Cardiac muscle cell (in vitro differentiated cells and primary cell): Measurements from ENCODE around the gene LGI2. TPM values are rescaled to one million over a fixed set of nuclear protein-coding genes. Genes with fewer than 3 reads are reported as not detected.

Experiments
- DNase-seq, 2 donors: peaks; one replicate each; pipeline versions ENCODE4 v3.0.0 to v3.0.0-alpha.2; 2010 to 2017; ENCODE audit warnings: low read depth in 1 of 2, low spot score in 1 of 2
- H3K27ac ChIP-seq: fragments of 200-600 bp; sonication (generic); 2 replicates; pipeline ENCODE4 v1.5.1; 2016
- H3K27me3 ChIP-seq: fragments of 200-600 bp; sonication (generic); 2 replicates; pipeline ENCODE4 v1.6.0; 2016; ENCODE audit warnings: control low read depth
- H3K36me3 ChIP-seq: fragments of 200-600 bp; sonication (generic); 2 replicates; pipeline ENCODE4 v1.5.1; 2016; ENCODE audit warnings: control low read depth
- H3K4me1 ChIP-seq: fragments of 200-600 bp; sonication (generic); 2 replicates; pipeline ENCODE4 v1.8.1; 2017; ENCODE audit warnings: low read depth, mild to moderate bottlenecking, mixed run types
- H3K4me3 ChIP-seq: fragments of 200-600 bp; sonication (generic); 2 replicates; pipeline ENCODE4 v1.5.1; 2016; ENCODE audit warnings: mild to moderate bottlenecking
- H3K9me3 ChIP-seq: fragments of 200-600 bp; sonication (generic); 2 replicates; pipeline ENCODE4 v1.5.1; 2017; ENCODE audit warnings: low read depth, mild to moderate bottlenecking, control low read depth
- polyA plus RNA-seq: library from polyadenylated mRNA; unstranded; fragments of >200 nt; fragmentation: Nextera tagmentation; extraction: Ambion mirVana; gene quantifications from 2 replicates; pipeline ENCODE4 v1.2.1, GENCODE V29; 2016
- total RNA-seq: library from RNA; depleted of rRNA; stranded (reverse); fragments of >200 nt; gene quantifications from 2 replicates; pipeline ENCODE4 v1.2.3, GENCODE V29; 2016
- TF ChIP-seq, protein P1 (sequence below): IDR thresholded peaks from 2 replicates; pipeline ENCODE4 v1.5.1; 2012; ENCODE audit warnings: low read depth, mild to moderate bottlenecking, low read length

Gene LGI2
- total and polyA plus RNA-seq, 2 experiments from 2014 or later = 7.2 to 8.7 TPM

- Histone ChIP-seq H3K27ac (no peak overlapping the region), H3K4me3 (no peak overlapping the region), H3K36me3 (no peaks in the 10 kb centered on the region), H3K9me3 (no peaks in the 10 kb centered on the region), H3K27me3 (no peaks in the 10 kb centered on the region), H3K4me1 (no peaks in the 10 kb centered on the region)
- DNase-seq = no peak
- TF ChIP-seq, protein P1, sequence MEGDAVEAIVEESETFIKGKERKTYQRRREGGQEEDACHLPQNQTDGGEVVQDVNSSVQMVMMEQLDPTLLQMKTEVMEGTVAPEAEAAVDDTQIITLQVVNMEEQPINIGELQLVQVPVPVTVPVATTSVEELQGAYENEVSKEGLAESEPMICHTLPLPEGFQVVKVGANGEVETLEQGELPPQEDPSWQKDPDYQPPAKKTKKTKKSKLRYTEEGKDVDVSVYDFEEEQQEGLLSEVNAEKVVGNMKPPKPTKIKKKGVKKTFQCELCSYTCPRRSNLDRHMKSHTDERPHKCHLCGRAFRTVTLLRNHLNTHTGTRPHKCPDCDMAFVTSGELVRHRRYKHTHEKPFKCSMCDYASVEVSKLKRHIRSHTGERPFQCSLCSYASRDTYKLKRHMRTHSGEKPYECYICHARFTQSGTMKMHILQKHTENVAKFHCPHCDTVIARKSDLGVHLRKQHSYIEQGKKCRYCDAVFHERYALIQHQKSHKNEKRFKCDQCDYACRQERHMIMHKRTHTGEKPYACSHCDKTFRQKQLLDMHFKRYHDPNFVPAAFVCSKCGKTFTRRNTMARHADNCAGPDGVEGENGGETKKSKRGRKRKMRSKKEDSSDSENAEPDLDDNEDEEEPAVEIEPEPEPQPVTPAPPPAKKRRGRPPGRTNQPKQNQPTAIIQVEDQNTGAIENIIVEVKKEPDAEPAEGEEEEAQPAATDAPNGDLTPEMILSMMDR = no peak
Observed at GRCh38 chr4:24963277-24963676, 67.5 kb downstream of the LGI2 start.

DNA sequence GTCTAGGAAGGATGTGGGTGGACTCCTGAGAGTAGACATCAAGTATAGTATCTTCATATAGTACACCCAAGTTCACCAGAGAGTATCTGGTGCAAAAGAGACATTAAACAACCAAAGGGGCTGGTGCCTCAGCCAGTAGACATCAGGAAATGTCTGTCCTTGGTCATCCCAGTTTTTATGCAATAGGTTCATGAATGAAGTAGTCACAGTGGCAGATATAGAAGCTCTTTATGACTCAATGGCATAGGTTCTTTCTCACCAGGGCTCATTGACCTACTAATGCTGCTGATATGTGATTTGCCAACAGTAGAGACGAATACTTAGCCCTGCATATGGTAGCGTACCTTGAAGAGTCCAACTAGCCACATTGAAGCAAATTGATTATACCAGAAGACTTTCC, 72.9 kb downstream of the LGI2 start:
- Histone ChIP-seq H3K4me3 (no peak overlapping the region), H3K9me3 (no peaks in the 10 kb centered on the region), H3K36me3 (no peaks in the 10 kb centered on the region), H3K27ac (no peak overlapping the region), H3K27me3 (no peaks in the 10 kb centered on the region), H3K4me1 (no peaks in the 10 kb centered on the region)
- DNase-seq = no peak
- TF ChIP-seq, protein P1 = no peak

- no peak for DNase-seq
- TF ChIP-seq, protein P1 = no peak
- Histone ChIP-seq H3K9me3 (no peaks in the 10 kb centered on the region), H3K36me3 (no peaks in the 10 kb centered on the region), H3K27me3 (no peaks in the 10 kb centered on the region), H3K4me3 (no peak overlapping the region), H3K27ac (no peak overlapping the region), H3K4me1 (no peaks in the 10 kb centered on the region)
Observed at GRCh38 chr4:24956763-24957162, 74.0 kb downstream of the LGI2 start.

DNA sequence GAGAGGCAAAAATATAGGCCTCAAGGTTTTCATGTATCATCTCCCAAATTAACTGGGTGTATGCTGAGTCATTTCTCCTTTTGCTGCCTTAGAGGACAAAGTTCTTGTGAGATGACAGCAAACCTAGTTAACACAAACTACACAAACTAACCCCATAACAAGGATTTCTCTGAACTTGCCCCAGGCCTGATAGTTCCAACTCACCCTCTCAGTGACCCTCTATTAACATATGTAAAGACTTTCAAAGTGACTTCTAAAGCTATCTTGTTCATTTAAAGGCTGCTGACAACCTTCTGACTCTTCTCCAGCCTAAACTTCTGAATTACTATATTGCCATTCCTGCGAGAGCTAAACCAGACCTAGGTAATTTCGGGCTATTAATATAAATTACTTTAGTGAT, 74.7 kb downstream of the LGI2 start:
- H3K36me3 ChIP-seq = no peaks in the 10 kb centered on the region
- TF ChIP-seq, protein P1 = no peak
- DNase-seq = no peak
- no peaks in the 10 kb centered on the region for H3K27me3 ChIP-seq
- no peak overlapping the region for H3K27ac ChIP-seq
- H3K4me1 ChIP-seq = no peaks in the 10 kb centered on the region
- no peak overlapping the region for H3K4me3 ChIP-seq
- no peaks in the 10 kb centered on the region for H3K9me3 ChIP-seq

GRCh38 chr4:24952667-24953066, 78.1 kb downstream of the LGI2 start:
- Histone ChIP-seq H3K27me3 (no peaks in the 10 kb centered on the region), H3K36me3 (no peaks in the 10 kb centered on the region), H3K4me1 (no peaks in the 10 kb centered on the region), H3K9me3 (no peaks in the 10 kb centered on the region), H3K27ac (no peak overlapping the region), H3K4me3 (no peak overlapping the region)
- no peak for DNase-seq
- TF ChIP-seq, protein P1 = no peak

- Histone ChIP-seq H3K27ac (no peak overlapping the region), H3K4me3 (no peak overlapping the region), H3K27me3 (no peaks in the 10 kb centered on the region), H3K4me1 (no peaks in the 10 kb centered on the region), H3K9me3 (no peaks in the 10 kb centered on the region), H3K36me3 (no peaks in the 10 kb centered on the region)
- DNase-seq = peak in 1 of 2 donors; percentile 29
- TF ChIP-seq, protein P1 = no peak
Observed at GRCh38 chr4:24949970-24950369, 80.8 kb downstream of the LGI2 start.
